GM18867 (cell line): Measurements from ENCODE around the gene GAS7.

Source experiments
- ATAC-seq: cut with Tn5 transposase; IDR thresholded peaks from one replicate; pipeline ENCODE4 v1.9.1; 2021; ENCODE audit warnings: mild to moderate bottlenecking, moderate library complexity; ENCODE audit not compliant: unreplicated experiment

Gene GAS7

DNA sequence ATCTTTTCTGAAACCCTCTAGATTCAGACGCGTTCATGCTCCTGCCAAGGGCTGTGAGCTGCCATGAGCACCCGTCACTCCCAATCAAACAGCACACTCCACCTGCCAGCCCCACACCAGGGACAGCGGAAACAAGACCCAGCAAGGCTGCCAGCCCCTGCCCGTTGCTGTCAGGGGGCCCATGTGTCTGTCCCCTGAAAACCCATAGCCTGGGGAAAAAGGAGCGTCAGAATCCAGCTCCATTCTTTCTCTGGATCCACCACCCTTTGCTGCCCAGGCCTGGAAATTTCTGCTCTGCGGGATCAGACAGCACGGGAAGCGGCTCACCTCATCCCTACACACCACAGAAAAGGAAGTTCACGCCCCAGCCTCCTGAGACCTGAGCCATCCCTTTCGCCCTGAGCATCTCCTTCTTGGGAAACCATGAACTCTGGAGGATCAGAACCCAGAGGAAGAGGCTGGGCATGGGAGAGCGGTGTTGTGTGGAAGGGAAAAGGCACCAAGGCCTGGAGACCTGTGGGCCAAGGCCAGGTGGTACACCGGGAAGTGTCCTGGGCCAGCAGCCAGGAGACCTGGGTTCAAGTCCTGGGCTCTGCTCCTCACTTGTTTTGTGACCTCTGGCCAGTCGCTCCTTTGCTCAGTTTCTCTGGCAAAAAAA lies 241.8 kb downstream of the GAS7 start:
- ATAC-seq: no peak

DNA sequence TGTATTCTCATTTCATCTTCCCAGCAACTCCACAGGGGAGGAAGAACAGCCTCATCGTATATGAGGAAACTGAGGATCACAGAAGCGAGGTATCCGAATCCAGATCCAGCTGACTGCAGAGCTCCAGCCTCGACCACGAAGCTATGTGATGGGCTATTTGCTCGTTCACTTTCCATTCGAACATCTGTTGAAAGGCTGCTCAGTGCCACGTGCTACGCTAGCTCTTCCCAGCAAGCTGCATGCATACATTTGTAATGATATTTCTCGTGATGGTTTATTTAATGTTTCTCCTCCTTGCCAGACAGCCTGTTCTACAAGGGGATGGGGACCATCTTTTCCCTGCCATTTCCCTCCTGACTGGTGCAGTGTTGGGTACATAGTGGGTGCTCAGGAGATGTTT lies 244.9 kb downstream of the GAS7 start:
- ATAC-seq: no peak

- no peak for ATAC-seq
Measured at GRCh38 chr17:9951803-9952202, 246.6 kb downstream of the GAS7 start.

DNA sequence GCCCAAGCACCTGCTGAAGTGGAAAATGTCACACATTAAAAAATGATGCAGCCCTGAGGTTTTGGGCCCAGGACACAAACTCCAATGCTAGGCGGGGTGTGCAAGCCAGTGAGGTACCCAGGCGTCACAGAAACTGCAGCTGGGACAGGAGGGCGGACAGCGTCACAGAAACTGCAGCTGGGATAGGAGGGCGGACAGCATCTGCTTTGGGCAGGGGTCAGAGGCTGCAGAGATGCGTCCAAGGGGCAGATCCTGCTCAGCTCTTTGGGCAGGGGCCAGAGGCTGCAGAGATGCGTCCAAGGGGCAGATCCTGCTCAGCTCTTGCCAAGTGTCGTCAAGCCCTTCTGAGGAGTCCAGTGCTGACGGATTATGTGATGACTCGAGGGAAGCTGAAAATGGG lies 249.5 kb downstream of the GAS7 start:
- no peak for ATAC-seq

- no peak for ATAC-seq
Measured at GRCh38 chr17:9944704-9945103, 253.7 kb downstream of the GAS7 start.

GRCh38 chr17:9943343-9943742 lies 255.1 kb downstream of the GAS7 start:
- no peak for ATAC-seq

- no peak for ATAC-seq
Measured at GRCh38 chr17:9942885-9943284, 255.5 kb downstream of the GAS7 start.

GRCh38 chr17:9941305-9941704 lies 257.1 kb downstream of the GAS7 start:
- ATAC-seq: no peak

DNA sequence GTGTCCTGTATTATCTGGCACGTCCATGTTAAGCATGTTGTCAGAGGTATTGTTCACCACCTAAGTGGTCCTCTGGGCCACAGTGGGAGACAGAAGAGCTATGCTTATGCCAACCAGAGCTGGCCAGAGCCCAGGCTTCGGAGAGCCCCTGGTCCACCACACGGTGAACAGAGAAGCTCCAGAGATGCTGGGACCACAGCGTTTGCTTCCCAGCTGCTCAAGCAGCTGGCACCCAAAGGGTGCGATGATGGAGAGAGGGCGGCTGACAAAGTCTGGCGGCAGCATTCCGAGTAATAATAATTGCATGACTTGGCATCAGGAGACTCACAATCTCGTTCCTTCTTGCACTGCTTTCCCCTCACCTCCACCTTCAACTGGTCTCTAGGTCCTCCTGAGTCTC lies 257.6 kb downstream of the GAS7 start:
- ATAC-seq: no peak

DNA sequence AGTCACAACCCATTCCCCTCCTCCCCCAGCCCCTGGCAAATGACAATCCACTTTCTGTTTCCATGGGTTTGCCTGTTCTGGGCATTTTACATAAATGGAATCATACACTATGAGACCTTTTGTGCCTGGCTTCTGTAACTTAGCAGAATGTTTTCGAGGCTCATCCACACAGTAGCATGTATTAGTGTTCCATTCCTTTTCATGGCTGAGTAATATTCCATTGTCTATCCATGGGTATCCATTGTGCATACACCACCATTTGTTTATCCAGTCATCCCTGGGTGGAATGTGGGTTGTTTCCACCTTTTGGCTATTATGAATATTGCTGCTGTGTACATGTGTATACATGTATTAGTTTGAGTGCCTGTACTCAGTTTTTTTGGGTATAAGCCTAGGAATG lies 259.6 kb downstream of the GAS7 start:
- no peak for ATAC-seq

DNA sequence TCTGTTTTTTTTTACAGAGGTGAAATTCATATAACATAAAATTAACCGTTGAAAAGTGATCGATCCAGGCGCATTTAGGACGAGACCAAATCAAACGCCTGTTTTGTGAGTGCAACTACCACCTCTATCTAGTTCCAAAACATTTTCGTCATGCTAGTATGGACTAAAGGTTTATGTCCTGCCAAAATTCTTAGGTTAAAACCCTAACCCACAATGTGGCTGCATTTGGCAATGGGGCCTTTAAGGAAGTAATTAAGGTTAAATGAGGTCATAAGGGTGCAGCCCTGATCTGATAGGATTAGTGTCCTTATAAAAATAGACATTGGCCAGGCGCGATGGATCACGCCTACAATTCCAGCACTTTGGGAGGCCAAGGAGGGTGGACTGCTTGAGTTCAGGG lies 260.5 kb downstream of the GAS7 start:
- ATAC-seq: no peak

DNA sequence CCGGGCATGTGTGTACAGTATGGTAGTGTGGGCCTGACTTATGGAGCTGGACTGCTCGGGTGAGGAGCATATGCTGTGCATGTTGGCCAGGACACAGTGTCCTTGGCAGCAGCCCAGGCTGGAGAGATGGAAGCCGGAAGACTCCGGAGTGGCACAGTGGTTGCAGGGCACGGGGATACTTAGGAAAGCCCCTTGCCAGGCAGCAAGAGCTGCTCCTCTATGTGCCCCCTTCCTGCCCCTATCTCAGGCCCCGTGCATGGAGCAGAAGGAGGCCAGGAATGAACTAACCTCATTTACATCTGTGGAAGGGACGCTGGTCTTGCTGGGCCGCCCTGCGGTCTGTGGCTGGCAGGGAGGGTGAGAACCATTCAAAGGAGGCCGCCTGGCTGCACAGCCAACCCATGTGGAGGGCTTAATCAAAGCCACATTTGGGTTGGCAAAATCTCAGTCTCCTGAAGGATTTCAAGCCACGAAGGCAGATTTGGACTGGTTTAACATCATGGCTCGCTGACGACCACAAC lies 261.1 kb downstream of the GAS7 start:
- no peak for ATAC-seq

GRCh38 chr17:9936095-9936494 lies 262.3 kb downstream of the GAS7 start:
- ATAC-seq: no peak

DNA sequence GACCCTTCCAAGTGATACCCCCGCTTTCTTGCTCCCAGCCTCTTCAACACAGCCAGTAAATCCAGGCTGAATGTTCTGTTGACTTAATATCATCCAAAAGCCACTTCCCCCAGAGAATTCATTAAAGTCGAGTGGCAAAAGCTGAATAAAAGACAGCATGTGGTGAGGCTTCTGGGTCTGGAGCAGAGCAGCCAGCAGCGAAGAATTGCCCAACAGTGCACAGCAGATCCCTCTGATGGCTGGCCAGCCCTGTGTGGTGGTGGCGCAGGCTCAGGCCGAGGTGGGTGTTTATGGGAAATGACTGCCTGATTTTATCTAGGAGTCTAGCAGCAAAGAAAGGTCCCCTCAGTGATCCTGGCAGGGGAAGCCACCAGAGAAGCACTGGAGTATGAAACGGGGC lies 263.0 kb downstream of the GAS7 start:
- ATAC-seq: no peak

- no peak for ATAC-seq
Measured at GRCh38 chr17:9934331-9934730, 264.1 kb downstream of the GAS7 start.

DNA sequence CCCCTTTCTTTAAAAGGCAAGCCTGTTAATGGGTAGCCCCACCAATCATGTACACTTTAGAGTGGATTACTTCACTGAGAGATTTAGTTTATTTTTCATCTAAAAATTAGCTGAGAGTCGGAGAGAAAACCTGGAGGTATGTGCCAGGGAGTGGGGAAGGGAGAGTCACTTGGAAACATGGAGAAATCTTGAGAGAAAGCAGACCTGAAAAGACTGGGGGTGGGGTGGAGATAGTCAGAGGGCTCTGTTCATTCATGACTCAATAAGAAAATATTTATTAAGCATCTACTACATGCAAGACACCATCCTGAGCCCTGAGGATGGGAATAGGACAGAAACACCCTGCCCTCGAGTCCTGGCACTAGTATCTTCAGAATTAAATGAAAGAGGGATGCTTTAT lies 265.9 kb downstream of the GAS7 start:
- ATAC-seq: no peak

- ATAC-seq: no peak
Measured at GRCh38 chr17:9931144-9931741, 267.2 kb downstream of the GAS7 start.

- no peak for ATAC-seq
Measured at GRCh38 chr17:9929871-9930270, 268.5 kb downstream of the GAS7 start.

- ATAC-seq: no peak
Measured at GRCh38 chr17:9928601-9929333, 269.6 kb downstream of the GAS7 start.

GRCh38 chr17:9926150-9926804 lies 272.1 kb downstream of the GAS7 start:
- ATAC-seq: no peak

- no peak for ATAC-seq
Measured at GRCh38 chr17:9925457-9925856, 272.9 kb downstream of the GAS7 start.
